NOMO-1 treated with dmso at 0.1 percent for 144 hours (cell line): ENCODE measurements around the gene JAZF1.

Source experiments
- DNase-seq: peaks from one replicate; lab custom pipeline; 2025; ENCODE audit not compliant: unreplicated experiment; lab: John Stamatoyannopoulos, UW

Gene JAZF1

GRCh38 chr7:28110427-28111012 is 70.1 kb downstream of the JAZF1 start:
- DNase-seq, result no peak

DNA sequence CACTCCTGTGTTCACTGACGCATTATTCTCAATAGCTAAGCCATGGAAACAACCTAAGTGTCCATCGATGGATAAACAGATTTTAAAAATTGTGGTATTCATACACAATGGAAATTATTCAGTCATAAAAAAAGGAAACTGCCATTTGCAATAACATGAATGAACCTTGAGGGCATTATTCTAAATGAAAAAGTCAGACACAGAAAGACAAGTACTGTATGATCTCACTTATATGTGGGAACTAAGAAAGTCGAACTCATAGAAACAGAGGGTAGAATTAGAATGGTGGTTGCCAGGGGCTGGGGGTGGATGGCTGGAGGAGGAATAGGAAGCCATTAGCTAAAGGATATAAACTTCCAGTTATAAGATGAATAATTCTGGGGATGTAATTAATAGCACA is 71.8 kb downstream of the JAZF1 start:
- DNase-seq, result no peak

DNA sequence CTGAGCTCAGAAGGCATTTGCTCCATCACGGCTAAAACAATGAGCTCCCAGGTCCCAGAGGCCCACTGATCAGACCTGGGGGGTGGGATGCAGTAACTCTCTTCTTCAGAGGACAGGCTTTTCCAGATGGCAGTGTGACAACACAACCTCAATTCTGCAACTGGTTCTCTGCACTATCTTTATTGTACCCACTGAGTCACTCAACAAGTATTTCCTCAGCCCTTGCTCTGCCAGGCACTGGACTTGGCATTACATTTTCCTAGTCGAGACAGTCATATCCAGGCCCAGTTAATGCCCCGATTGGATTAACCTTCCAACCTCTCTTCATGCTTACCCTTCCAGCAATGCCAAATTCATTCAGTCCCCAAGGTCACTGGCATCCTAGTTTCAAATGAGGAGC is 72.6 kb downstream of the JAZF1 start:
- DNase-seq, result no peak

- DNase-seq, result no peak
Observed at GRCh38 chr7:28106321-28106829, 74.2 kb downstream of the JAZF1 start.

GRCh38 chr7:28105234-28105633 is 75.4 kb downstream of the JAZF1 start:
- DNase-seq, result no peak

GRCh38 chr7:28104811-28105210 is 75.8 kb downstream of the JAZF1 start:
- no peak for DNase-seq

DNA sequence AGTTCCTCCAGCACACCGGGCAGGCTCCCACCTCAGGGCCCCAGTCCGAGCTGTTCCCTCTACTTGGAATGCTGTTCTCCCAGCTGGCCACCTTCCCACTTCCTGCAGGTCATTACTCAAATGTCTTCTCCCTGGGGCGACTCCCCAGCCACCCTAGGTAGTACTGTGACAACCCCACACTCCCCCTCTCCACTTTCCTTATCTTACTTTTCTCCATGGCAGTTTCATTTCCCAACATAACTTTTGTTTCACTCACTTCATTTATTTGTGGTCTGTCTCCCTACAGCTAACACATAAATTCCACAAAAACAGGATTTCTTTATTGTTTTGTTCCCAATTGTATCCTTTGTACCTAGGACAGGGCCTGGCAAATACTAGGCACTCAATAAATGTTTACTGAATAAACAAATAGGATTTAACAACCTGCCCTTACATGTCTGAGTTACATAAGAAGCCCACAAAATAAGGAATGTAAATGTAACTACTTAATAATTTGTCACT is 76.5 kb downstream of the JAZF1 start:
- DNase-seq, result no peak

GRCh38 chr7:28102797-28103196 is 77.8 kb downstream of the JAZF1 start:
- no peak for DNase-seq

DNA sequence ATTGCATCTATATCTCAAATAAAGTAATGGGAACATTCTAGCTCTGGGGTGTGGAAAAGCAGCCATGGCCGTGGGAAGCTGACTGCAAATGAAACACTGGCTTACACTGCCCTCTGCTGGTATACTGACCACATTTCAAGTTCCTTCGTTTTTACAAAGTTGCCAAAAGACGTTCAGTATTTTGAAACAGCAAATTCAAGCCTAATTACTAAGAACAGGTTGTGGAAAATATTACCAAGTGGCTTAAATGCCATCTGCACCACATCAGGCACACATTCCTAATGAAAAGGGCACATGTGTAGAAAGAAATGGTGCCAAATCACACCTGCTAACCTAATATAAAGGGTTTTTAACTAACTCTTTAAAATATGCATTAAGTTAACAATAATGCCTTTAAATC is 83.9 kb downstream of the JAZF1 start:
- DNase-seq, result no peak

GRCh38 chr7:28095231-28095630 is 85.4 kb downstream of the JAZF1 start:
- no peak for DNase-seq

DNA sequence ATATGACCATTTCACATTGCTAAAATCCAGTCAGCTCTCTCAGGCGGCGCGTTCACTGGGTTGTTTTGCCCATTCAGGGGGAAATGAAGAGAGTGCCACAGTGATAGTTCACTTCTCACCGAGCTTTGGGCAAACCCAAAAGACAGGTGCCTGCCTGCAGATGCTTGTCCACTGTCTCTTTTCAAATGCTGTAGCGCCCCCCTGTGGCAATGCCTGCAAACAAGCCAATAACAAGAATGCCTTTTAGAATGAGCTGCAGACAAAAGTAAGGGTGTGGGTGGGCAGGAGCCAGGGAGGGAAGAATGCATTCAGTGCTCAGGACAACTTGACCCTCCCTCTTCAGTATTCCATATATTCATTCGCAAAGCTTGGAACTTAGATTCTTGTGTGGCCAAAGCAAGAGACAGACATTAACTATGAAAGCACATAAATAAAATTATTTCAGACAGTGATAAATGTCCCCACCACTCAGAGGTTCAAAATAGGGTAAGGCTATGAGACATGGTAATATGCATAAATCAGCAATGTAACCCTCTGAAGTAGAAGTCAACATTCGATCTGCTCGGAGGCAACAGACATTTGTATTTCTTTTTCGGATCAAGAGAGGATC is 86.9 kb downstream of the JAZF1 start:
- DNase-seq, result peak; percentile 32

DNA sequence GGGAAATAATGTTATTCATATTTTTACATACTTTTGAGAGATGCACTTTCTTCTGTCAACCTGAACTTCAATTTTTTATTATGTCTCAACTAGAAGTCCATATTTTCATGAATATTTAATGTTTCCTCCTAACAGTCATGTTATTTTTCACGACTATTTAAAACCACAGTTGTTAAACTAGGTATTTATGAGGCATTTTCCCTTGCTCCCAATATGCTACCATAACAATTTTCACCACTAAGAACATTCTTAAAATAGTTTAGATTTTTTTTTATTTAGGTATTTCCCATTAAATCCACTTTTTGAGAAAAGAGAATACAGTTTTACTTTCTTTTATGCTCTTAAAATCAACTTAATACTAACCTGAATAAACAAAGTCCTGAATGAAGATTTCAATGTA is 89.4 kb downstream of the JAZF1 start:
- DNase-seq, result no peak

GRCh38 chr7:28088901-28089714 is 91.5 kb downstream of the JAZF1 start:
- no peak for DNase-seq

GRCh38 chr7:28088032-28088431 is 92.6 kb downstream of the JAZF1 start:
- DNase-seq, result peak; percentile 45

DNA sequence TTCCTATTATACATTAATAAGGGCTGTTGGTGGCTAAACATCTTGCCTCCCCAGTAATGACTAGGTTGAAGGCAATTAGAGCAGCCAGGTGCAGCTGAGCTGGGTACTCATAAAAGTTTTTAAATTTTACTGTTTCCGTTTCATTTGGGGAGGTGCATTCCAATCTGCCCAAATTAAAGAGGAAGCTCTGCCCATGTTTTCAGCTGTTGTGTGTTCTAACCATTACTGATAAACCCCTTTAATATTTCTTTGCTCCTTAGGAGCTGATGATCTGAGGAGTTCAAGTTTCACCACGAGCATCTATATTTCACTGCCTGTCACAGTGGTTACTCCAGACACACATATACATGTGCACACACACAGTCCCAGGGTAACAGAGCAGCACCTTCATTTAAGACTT is 94.4 kb downstream of the JAZF1 start:
- DNase-seq, result no peak

GRCh38 chr7:28083998-28084985 is 96.3 kb downstream of the JAZF1 start:
- DNase-seq, result no peak

GRCh38 chr7:28083164-28083997 is 97.2 kb downstream of the JAZF1 start:
- peak; percentile 74 for DNase-seq

GRCh38 chr7:28082071-28082470 is 98.5 kb downstream of the JAZF1 start:
- DNase-seq, result no peak

GRCh38 chr7:28081016-28081415 is 99.6 kb downstream of the JAZF1 start:
- no peak for DNase-seq
